GM13976 (cell line): ENCODE measurements around the gene AAK1.
"Not testable (repeated sequence)": the region's sequence is repeated elsewhere in the genome, so short reads cannot be mapped to it uniquely, and the experiment has no call there.

ENCODE experiments used
- DNase-seq: peaks from one replicate; pipeline ENCODE4 v3.0.0; 2012; ENCODE audit warnings: low spot score
- in situ Hi-C: fragments of 300-500 bp; cut with MboI; formaldehyde crosslinking; loops from one replicate; pipeline ENCODE4 v1.12.0; 2022; ENCODE audit warnings: low sequenced_read_pairs, mixed read lengths, inconsistent platforms; ENCODE audit not compliant: unreplicated experiment
- TF ChIP-seq, protein P1 (sequence below): IDR thresholded peaks from 2 replicates; pipeline ENCODE4 v1.5.1; 2012; ENCODE audit warnings: borderline replicate concordance, mild to moderate bottlenecking; ENCODE audit not compliant: insufficient read depth; ENCODE audit errors: extremely low read depth, missing control alignments, control extremely low read depth

The AAK1 gene

DNA sequence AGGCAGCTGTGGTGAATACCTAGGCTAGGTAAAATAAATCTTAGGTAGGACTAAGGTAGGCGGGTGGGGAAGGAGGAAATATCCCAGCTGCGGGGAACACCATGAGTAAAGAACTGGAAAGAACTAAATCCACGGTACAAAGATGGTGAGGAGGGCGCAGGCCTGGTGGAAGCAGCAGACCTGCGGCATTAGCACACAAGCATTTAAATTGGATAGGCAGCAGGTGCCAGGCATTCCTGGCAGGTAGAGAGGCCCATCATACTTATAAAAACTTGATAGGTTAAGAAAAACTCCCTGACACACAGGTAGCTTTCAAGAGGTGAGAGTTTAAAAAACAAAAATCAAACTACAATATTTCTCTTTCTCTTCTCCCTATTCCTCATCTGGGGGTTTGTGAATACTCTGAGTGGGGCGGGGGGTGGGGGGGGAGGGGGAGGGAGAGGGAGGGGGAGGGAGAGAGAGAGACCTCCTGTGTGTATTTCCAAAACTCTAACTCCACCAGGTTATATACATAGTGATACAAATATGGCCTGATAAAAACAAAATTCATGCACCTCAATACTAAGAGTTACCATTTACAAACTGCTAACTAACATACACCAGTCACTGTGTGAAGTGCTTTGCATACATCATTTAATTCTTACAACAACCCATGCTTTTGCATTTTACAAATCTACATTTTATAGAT, 13.5 kb downstream of the AAK1 start:
- in situ Hi-C loops: no loop called here
- TF ChIP-seq, protein P1, sequence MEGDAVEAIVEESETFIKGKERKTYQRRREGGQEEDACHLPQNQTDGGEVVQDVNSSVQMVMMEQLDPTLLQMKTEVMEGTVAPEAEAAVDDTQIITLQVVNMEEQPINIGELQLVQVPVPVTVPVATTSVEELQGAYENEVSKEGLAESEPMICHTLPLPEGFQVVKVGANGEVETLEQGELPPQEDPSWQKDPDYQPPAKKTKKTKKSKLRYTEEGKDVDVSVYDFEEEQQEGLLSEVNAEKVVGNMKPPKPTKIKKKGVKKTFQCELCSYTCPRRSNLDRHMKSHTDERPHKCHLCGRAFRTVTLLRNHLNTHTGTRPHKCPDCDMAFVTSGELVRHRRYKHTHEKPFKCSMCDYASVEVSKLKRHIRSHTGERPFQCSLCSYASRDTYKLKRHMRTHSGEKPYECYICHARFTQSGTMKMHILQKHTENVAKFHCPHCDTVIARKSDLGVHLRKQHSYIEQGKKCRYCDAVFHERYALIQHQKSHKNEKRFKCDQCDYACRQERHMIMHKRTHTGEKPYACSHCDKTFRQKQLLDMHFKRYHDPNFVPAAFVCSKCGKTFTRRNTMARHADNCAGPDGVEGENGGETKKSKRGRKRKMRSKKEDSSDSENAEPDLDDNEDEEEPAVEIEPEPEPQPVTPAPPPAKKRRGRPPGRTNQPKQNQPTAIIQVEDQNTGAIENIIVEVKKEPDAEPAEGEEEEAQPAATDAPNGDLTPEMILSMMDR: no peak
- DNase-seq: no peak

DNA sequence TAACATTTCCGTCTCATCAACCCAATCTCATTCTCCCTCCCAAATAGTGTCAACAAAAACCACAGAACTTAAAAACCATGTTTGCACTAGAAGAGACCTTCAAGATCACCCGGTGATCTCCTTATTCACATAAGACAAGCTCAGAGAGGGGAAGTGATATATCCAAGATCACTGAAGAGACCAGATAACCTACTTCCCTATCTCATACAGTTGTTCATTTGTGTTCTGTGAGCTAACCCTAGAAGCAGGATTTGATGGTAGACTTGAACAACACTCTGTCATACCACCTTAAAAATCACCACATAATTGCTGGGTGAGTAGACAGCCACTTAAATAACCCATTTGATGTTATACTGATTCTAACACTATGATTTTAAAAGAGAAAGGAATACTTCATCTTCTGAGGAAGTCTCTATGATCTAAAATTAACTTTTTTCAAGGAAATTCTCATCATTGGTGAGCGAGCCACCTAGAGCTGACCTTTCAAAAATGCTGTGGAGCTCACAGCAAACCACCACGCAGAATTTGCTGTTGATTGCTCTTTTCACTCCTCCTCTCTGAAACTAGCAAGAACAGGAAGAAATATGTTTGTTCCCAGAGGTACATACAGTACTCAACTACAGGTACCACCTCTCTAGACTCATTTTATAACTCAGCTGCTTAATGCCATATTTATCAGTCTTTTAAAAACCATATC, 15.1 kb downstream of the AAK1 start:
- in situ Hi-C loops: no loop called here

DNA sequence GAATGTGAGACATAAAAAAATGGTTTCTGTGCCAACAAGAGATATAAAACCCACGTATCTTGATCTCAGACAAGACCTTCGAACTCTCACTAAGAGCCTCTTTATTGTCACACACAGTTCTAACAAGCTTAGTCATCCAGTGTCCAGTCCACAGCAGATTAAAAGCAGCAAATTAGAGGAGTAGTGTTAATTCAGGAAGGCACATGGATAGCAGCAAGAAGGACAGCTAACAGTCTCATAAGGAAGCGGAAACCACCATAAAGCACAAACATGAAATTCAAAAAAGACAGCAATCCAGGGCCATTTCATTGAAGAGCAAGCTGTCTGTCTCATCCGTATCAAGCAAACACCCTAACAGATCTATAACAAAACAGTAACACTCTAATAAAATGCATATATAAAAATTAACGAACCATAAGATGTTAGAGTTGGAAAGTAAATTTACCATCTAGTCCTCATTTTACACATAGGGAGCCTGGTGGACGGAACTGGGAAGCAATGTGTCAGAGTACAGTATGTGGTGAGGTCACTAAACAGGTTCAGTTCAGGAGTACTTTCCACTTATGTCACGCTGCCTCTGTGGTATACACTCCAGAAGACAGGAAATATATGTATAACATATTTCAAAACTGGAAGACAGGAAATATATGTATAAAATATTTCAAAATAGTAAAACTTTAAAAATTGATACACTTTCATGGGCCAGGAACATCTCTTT, 18.3 kb downstream of the AAK1 start:
- TF ChIP-seq, protein P1: no peak
- in situ Hi-C loops: no loop called here
- no peak for DNase-seq

More for the DNA sequence above, 15.1 kb downstream of the AAK1 start:
- no peak for DNase-seq
- TF ChIP-seq, protein P1: no peak

DNA sequence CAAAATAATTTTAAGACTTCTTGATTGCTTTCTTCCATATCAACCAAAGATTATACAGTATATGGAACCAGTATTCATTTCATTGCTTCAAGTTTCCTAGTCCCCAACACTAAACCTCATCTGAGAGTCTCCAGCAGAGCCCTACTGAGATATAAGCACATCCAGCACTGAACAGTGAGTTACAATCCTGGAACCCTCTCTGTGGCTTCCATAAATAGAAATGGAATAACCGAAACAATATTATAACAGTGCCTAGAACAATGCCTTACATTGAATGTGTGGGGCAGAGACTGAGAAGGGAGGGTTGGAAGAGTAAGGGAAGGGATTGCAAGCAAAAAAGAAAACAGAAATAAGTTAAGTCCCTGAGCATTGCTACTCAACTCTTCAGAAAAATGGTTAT, 18.9 kb downstream of the AAK1 start:
- DNase-seq: no peak
- TF ChIP-seq, protein P1: no peak
- in situ Hi-C loops: no loop called here

DNA sequence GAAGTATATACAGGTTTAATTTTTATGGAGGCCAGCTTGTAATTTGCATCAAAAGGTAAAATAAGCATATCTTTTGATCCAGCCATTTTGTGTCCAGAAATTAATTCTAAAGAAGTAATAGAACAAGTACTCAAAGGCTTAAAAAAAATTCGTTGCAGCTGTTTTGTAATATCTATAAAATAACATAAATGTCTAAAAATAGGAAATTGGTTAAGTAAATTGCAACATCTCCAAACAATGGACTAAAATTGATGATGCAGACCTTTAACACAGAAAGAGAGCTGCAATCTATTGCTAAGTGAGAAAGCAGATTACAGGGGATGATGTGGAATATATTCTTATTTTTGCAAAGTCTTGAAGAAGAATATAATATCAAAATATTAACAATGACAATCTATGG, 19.4 kb downstream of the AAK1 start:
- TF ChIP-seq, protein P1: no peak
- no peak for DNase-seq
- in situ Hi-C loops: no loop called here

DNA sequence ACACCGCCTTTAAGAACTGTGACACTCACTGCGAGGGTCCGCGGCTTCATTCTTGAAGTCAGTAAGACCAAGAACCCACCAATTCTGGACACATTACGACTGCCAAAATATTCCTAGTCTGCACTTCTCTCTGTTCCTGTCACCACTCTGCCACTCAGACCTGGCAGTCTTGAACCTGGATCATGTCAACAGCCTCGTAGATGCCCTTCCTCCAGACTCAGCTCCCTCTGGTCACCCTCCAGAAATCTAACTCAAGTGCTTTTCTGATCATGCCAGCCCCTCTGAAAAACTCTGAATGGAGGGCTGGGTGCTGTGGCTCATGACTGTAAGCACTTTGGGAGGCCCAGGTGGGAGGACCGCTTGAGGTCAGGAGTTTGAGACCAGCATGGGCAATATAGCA, 20.3 kb downstream of the AAK1 start:
- no peak for DNase-seq
- TF ChIP-seq, protein P1: no peak
- in situ Hi-C loops: no loop called here

DNA sequence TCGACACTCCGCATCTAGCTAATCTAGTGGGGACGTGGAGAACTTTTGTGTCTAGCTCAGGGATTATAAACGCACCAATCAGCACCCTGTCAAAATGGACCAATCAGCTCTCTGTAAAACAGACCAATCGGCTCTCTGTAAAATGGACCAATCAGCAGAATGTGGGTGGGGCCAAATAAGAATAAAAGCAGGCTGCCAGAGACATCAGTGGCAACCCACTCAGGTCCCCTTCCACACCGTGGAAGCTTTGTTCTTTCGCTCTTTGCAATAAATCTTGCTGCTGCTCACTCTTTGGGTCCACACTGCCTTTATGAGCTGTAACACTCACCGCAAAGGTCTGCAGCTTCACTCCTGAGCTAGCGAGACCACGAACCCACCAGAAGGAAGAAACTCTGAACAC, 20.7 kb downstream of the AAK1 start:
- in situ Hi-C loops: not testable (repeated sequence)

DNA sequence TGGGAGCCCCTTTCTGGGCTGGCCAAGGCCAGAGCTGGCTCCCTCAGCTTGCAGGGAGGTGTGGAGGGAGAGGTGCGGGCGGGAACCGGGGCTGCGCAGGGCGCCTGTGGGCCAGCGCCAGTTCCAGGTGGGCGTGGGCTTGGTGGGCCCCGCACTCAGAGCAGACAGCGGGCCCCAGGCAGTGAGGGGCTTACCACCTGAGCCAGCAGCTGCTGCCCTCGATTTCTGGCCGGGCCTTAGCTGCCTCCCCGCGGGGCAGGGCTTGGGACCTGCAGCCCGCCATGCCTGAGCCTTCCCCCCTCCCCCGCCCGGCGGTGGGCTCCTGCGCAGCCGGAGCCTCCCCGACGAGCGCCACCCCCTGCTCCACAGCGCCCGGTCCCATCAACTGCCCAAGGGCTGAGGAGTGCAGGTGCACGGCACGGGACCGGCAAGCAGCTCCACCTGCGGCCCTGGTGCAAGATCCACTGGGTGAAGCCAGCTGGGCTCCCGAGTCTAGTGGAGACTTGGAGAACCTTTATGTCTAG, 21.5 kb downstream of the AAK1 start:
- DNase-seq, in situ Hi-C loops: not testable (repeated sequence)

More for the DNA sequence above, 20.7 kb downstream of the AAK1 start:
- not testable (repeated sequence) for DNase-seq
